CD4-positive, alpha-beta T cell treated with Interleukin-6 for 4 hours (primary cell): ENCODE measurements around the gene ABHD12.

ENCODE experiments used
- DNase-seq: peaks from one replicate; pipeline ENCODE4 v3.0.0-alpha.2; 2020; ENCODE audit warnings: mixed read lengths

The ABHD12 gene

DNA sequence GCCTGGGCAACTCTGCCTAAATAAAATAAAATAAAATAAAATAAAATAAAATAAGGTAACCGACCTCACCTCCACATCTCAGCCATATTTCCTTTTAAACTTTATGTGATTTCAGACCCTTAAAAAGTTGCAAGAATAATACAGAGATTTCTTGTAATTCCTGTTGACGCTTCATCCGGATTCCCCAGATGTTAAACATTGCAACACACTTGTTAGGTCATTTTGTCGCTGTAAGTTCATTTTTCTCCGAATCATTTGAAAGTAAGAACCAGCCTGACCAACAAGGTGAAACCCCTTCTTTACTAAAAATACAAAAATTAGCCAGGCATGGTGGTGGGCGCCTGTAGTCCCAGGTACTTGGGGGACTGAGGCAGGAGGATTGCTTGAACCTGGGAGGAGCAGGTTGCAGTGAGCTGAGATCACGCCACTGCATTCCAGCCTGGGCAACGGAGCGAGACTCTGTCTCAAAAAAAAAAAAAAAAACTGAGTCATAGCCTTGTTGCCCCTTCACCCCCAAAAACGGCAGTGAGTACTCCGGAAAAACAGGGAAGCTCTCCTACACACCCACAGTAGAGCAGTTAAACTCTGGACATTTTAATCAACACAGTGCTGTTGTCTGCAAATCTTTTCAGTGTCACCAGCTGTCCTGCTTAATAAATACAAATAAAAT is 136.9 kb downstream of the ABHD12 start:
- no peak for DNase-seq

DNA sequence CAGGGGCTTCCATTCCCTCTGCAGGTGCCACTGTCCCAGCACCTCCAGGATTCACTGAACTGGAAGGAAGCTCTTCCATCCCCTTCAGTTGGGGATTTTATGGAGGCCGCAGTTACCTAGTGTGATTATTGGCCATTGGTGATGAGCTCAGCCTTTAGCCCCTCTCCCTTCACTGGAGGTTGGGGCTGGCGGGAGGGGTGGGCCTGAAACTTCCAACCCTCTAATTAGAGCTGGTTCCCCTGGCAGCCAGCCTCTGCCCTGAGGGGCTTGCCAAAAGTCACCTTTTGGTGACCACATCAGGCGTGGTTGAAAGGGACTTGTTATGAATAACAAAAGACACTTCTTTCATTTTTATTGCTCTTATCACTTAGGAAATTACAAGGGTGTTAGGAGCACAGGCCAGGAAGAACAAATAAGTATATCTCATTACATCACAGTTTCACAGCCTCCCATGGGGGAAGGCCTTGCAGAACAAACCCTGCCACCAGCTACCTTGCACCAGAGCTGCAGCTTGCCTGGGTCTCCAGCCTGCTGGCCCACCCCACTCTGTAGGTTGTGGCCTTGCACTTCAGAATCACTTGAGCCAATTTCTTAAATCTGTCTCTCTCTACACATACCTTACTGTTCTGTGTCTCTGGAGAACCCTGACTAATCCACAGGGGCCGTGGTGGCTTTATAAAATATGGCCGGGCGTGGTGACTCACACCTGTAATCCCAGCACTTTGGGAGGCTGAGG is 137.8 kb downstream of the ABHD12 start:
- DNase-seq = no peak

DNA sequence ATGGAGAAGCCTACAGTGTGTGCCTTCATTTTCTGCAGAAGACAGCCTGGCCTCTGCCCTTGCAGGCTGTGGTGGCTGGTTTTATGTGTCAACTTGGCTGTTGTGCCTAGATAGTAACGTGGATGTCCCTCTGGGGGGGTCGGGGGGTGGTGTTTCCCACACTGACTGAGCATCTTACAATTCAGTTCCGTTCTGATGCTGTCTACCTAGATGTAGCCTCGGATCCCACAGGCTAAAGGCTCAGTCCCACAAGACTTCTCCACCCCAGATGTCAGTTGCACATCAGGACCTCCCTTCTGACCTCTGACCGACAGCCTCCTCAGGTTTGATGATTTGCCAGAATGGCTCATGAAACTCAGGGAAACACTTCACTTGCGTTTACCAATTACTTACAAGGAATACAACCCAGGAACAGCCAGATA is 138.4 kb downstream of the ABHD12 start:
- DNase-seq = no peak

DNA sequence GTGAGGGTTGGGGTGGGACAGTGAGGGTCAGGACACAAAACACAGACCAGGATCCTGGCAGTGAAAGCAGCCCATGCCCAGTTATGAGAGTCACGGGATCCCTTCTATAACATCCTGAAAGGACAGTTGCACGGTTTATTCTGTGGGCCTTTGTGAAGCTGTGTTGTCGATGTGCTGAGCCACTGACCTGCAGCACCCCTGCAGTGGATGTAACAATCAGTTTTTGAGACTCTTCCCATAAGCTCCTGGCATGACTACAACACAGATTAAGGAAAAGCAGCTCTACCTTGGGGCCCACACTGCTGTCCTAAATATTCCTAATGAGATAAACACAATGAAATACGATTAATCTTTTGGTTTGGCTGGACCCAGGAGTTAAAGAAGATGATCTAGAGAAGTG is 139.1 kb downstream of the ABHD12 start:
- no peak for DNase-seq

DNA sequence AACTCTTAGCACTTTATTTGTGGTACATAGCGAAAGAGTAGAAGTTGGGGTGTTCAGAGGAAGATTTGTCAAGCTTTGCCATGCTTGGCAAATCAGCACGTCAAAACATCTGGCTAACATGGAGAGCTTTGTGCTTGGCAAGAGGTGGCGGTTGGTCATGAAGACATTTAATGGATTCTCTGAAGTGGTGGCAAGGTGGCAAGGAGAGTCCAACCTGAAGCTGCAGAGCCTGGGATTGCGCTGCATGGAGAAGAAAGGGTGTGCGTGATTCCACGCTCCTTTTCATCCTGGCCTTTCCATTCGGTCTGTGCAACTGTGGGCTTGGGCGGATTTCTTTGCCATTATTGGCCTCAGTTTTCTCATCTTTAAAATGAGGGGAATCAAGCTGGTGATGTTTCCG is 139.6 kb downstream of the ABHD12 start:
- no peak for DNase-seq

DNA sequence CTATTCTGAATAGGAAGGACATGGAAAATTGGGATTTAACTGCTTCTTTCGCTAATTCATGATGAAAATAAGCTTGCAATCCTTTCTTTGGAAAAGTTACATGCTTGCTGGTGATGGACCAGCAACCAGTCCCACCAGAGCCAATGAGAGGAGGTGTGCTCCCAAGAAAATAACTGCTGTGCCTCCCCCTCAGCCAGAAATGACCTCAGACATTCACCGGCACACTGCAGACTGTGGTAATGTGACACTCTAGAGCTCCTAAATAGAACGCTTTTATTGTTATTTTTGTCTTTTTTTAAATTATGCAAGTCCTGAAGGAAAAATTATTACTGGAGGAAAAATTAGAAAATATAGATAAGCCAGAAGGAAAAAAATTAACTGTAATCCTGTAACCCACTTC is 140.1 kb downstream of the ABHD12 start:
- no peak for DNase-seq
